Skeletal muscle satellite cell (primary cell): ENCODE measurements around the gene CACNG7.
A peak's percentile ranks its signal among the peaks of the same experiment; 100 is the strongest.

ENCODE experiments used
- H3K27me3 ChIP-seq: 2 replicates; pipeline ENCODE4 v1.7.0; 2013; ENCODE audit warnings: low read length; ENCODE audit not compliant: control insufficient read depth, insufficient read depth
- H3K36me3 ChIP-seq: 2 replicates; pipeline ENCODE4 v1.7.0; 2013; ENCODE audit warnings: mild to moderate bottlenecking, control low read depth, low read length; ENCODE audit not compliant: insufficient read depth
- H3K4me1 ChIP-seq: 2 replicates; pipeline ENCODE4 v1.7.0; 2013; ENCODE audit warnings: low read length; ENCODE audit not compliant: control insufficient read depth, insufficient read depth
- H3K4me2 ChIP-seq: 2 replicates; pipeline ENCODE4 v1.7.0; 2013; ENCODE audit warnings: mild to moderate bottlenecking, low read length
- H3K4me3 ChIP-seq: 2 replicates; pipeline ENCODE4 v1.7.0; 2013; ENCODE audit warnings: low read length
- H3K9ac ChIP-seq: 2 replicates; pipeline ENCODE4 v1.7.0; 2013; ENCODE audit warnings: mild to moderate bottlenecking, low read depth, low read length, moderate library complexity
- H3K9me3 ChIP-seq: replicated peaks from 2 replicates; pipeline ENCODE4 v1.7.0; 2013; ENCODE audit warnings: mild to moderate bottlenecking, control low read depth, low read length

Gene CACNG7

GRCh38 chr19:53870485-53870844 is 38.6 kb upstream of the CACNG7 start:
- no peaks in the 10 kb centered on the region for H3K27me3 ChIP-seq
- peaks cover 28% of the 10 kb centered on the region for H3K36me3 ChIP-seq
- no peak overlapping the region for H3K9ac ChIP-seq
- no peak overlapping the region for H3K4me3 ChIP-seq
- H3K4me1 ChIP-seq: peaks cover 19% of the 10 kb centered on the region
- H3K9me3 ChIP-seq: no peaks in the 10 kb centered on the region
- H3K4me2 ChIP-seq: peak overlapping the region; percentile 31

- Histone ChIP-seq H3K4me2 (no peak overlapping the region), H3K27me3 (no peaks in the 10 kb centered on the region), H3K36me3 (peaks cover 33% of the 10 kb centered on the region), H3K4me1 (peaks cover 9% of the 10 kb centered on the region), H3K9ac (no peak overlapping the region), H3K9me3 (no peaks in the 10 kb centered on the region), H3K4me3 (no peak overlapping the region)
Observed at GRCh38 chr19:53871454-53871853, 37.6 kb upstream of the CACNG7 start.

- Histone ChIP-seq H3K9ac (no peak overlapping the region), H3K9me3 (no peaks in the 10 kb centered on the region), H3K36me3 (peaks cover 39% of the 10 kb centered on the region), H3K4me1 (no peaks in the 10 kb centered on the region), H3K27me3 (no peaks in the 10 kb centered on the region), H3K4me3 (no peak overlapping the region), H3K4me2 (no peak overlapping the region)
Observed at GRCh38 chr19:53872762-53873161, 36.3 kb upstream of the CACNG7 start.

DNA sequence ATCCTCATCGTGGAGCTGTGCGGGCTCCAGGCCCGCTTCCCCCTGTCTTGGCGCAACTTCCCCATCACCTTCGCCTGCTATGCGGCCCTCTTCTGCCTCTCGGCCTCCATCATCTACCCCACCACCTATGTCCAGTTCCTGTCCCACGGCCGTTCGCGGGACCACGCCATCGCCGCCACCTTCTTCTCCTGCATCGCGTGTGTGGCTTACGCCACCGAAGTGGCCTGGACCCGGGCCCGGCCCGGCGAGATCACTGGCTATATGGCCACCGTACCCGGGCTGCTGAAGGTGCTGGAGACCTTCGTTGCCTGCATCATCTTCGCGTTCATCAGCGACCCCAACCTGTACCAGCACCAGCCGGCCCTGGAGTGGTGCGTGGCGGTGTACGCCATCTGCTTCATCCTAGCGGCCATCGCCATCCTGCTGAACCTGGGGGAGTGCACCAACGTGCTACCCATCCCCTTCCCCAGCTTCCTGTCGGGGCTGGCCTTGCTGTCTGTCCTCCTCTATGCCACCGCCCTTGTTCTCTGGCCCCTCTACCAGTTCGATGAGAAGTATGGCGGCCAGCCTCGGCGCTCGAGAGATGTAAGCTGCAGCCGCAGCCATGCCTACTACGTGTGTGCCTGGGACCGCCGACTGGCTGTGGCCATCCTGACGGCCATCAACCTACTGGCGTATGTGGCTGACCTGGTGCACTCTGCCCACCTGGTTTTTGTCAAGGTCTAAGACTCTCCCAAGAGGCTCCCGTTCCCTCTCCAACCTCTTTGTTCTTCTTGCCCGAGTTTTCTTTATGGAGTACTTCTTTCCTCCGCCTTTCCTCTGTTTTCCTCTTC is 35.1 kb upstream of the CACNG7 start:
- Histone ChIP-seq H3K9ac (no peak overlapping the region), H3K36me3 (peaks cover 39% of the 10 kb centered on the region), H3K27me3 (no peaks in the 10 kb centered on the region), H3K9me3 (no peaks in the 10 kb centered on the region), H3K4me3 (no peak overlapping the region), H3K4me1 (no peaks in the 10 kb centered on the region), H3K4me2 (no peak overlapping the region)

DNA sequence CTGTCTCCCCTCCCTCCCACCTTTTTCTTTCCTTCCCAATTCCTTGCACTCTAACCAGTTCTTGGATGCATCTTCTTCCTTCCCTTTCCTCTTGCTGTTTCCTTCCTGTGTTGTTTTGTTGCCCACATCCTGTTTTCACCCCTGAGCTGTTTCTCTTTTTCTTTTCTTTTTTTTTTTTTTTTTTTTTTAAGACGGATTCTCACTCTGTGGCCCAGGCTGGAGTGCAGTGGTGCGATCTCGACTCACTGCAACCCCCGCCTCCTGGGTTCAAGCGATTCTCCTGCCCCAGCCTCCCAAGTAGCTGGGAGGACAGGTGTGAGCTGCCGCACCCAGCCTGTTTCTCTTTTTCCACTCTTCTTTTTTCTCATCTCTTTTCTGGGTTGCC is 34.5 kb upstream of the CACNG7 start:
- no peaks in the 10 kb centered on the region for H3K27me3 ChIP-seq
- no peak overlapping the region for H3K4me2 ChIP-seq
- H3K9ac ChIP-seq: no peak overlapping the region
- no peak overlapping the region for H3K4me3 ChIP-seq
- no peaks in the 10 kb centered on the region for H3K9me3 ChIP-seq
- H3K4me1 ChIP-seq: peaks cover 2% of the 10 kb centered on the region
- H3K36me3 ChIP-seq: peaks cover 39% of the 10 kb centered on the region

DNA sequence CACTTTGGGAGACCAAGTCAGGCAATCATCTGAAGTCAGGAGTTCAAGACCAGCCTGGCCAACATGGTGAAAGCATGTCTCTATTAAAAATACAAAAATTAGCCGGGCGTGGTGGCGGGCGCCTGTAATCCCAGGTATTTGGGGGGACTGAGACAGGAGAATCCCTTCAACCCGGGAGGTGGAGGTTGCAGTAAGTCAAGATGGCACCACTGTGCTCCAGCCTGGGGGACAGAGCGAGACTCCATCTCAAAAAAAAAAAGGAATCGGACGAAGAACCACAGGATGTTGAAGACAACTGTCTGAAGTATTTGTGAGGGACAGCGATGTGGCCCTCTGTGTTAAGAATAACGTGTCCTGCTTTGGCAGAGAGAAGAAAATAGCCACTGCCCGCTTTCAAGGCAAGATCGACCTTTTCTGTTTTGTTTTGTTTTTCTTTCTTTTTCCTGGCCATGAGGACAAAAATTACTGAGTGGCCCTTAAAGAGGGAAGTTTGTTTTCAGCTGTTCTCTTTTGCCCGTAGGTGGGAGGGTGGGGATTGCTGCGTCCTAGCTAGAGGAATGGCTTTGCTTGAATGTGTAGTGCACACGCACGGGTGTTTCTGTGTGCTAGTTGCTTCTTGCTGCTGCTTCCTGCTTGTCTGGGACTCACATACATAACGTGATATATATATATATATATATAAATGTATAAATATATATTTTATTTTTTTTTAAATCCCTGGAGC is 33.3 kb upstream of the CACNG7 start:
- H3K4me2 ChIP-seq: no peak overlapping the region
- peaks cover 10% of the 10 kb centered on the region for H3K27me3 ChIP-seq
- no peak overlapping the region for H3K9ac ChIP-seq
- H3K36me3 ChIP-seq: peaks cover 34% of the 10 kb centered on the region
- peaks cover 3% of the 10 kb centered on the region for H3K4me1 ChIP-seq
- no peaks in the 10 kb centered on the region for H3K9me3 ChIP-seq
- H3K4me3 ChIP-seq: no peak overlapping the region

DNA sequence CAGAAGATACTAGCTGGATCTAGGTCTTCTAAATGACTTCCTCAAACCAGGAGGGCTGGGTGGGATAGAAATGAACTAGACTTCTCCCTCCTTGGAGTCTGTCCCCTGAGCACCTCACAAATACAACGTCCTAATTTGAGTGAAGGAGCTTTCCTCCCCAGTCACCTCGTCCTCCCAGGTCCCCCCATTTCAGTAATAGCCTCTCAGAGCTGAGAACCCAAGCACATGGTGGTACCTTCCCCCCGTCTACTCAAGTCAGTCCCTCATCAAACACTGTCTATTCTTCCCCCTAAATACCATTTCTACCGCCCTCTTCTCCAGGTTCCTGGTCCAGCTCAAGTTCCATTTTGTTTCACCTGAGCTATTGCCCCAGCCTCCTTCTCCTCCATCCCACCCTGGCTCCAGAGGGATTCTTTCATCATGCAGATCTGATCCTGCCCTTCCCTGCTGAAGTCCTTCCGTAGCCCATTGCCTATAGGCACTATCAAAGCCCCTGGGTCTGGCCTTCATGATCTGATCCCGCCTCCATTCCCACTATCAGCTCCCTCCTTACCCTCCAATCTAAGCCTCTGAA is 32.3 kb upstream of the CACNG7 start:
- Histone ChIP-seq H3K36me3 (peaks cover 34% of the 10 kb centered on the region), H3K9ac (no peak overlapping the region), H3K4me3 (no peak overlapping the region), H3K4me1 (peaks cover 8% of the 10 kb centered on the region), H3K9me3 (no peaks in the 10 kb centered on the region), H3K27me3 (peaks cover 20% of the 10 kb centered on the region), H3K4me2 (no peak overlapping the region)

GRCh38 chr19:53877361-53877766 is 31.7 kb upstream of the CACNG7 start:
- H3K4me1 ChIP-seq: peaks cover 14% of the 10 kb centered on the region
- no peaks in the 10 kb centered on the region for H3K9me3 ChIP-seq
- H3K27me3 ChIP-seq: peaks cover 26% of the 10 kb centered on the region
- H3K9ac ChIP-seq: no peak overlapping the region
- H3K4me2 ChIP-seq: no peak overlapping the region
- no peak overlapping the region for H3K4me3 ChIP-seq
- peaks cover 34% of the 10 kb centered on the region for H3K36me3 ChIP-seq

- Histone ChIP-seq H3K4me1 (peaks cover 14% of the 10 kb centered on the region), H3K4me3 (peak overlapping the region; percentile 78), H3K36me3 (peaks cover 24% of the 10 kb centered on the region), H3K27me3 (peaks cover 36% of the 10 kb centered on the region), H3K4me2 (peak overlapping the region; percentile 93), H3K9ac (peak overlapping the region; percentile 69), H3K9me3 (no peaks in the 10 kb centered on the region)
Observed at GRCh38 chr19:53878776-53879139, 30.3 kb upstream of the CACNG7 start.

DNA sequence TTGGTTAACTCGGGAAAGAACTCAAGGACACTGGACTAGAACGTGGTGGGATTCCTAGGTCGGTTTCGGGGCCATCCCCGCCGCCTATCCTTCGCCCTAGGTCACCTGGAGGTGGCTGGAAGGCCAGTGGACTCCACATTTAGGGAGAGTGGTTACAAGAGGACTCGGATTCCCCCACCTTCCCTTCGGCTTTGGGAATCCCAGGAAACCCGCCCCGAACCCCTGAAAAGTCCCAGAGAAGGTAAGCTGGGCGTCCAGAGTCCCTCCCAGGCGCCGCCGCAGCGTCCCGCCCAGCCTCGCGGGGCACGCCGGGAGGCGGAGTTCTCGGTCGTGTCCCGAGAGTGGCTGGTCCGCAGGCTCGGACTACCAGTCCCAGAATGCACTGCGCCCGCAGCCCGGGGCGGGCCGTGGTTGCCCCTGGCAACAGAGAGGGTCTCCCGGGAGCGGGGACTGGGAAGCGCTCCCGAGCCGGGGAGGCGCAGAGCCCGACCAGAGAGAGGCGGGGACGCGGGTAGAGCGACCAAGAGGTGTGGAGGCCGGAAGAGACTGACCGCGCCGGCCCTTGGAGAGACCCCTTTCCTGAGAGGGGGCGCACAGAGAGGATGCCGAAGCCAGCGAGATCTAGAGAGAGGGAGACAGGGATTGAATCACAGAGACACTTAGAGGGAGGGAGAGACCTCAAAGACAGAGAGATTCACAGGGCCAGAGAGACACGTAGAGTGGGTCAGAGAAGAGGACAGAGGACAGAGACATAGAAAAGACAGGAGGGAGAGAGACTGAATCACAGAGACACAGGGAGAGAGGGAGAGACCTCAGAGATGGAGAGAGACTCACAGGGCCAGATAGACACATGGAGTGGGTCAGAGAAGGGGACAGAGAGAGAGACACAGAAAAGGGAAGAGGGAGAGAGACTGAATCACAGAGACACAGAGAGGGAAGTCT is 29.7 kb upstream of the CACNG7 start:
- Histone ChIP-seq H3K4me1 (peaks cover 14% of the 10 kb centered on the region), H3K4me2 (peak overlapping the region; percentile 93), H3K4me3 (peak overlapping the region; percentile 78), H3K9ac (peak overlapping the region; percentile 69), H3K27me3 (peaks cover 43% of the 10 kb centered on the region), H3K36me3 (peaks cover 17% of the 10 kb centered on the region), H3K9me3 (no peaks in the 10 kb centered on the region)
